Activated naive CD4-positive, alpha-beta T cell treated with anti-CD3 and anti-CD28 coated beads for 36 hours (primary cell): ENCODE results near the gene SSH3. TPM values are rescaled to one million over a fixed set of nuclear protein-coding genes. Genes with fewer than 3 reads are reported as not detected.

Experiments
- CTCF ChIA-PET: fragments of 350-600 bp; sonication (Branson Sonifier 250); formaldehyde crosslinking; loops from one replicate; lab custom pipeline; 2021; ENCODE audit warnings: antibody characterized with exemption; lab: Charles Lee
- DNase-seq: peaks from one replicate; pipeline ENCODE4 v3.0.0-alpha.2; 2020
- H3K27ac Mint-ChIP-seq: one replicate; pipeline ENCODE4 v1.8.0; 2021; ENCODE audit warnings: mild to moderate bottlenecking, mixed read lengths
- H3K27me3 Mint-ChIP-seq: one replicate; pipeline ENCODE4 v1.8.0; 2021; ENCODE audit warnings: low read depth, mixed read lengths
- H3K36me3 Mint-ChIP-seq: one replicate; pipeline ENCODE4 v1.8.0; 2021; ENCODE audit warnings: low read depth, mixed read lengths
- H3K4me1 Mint-ChIP-seq: one replicate; pipeline ENCODE4 v1.8.0; 2021; ENCODE audit warnings: low read depth, mixed read lengths
- H3K4me3 Mint-ChIP-seq: one replicate; pipeline ENCODE4 v1.8.0; 2021; ENCODE audit warnings: mild to moderate bottlenecking, moderate library complexity, mixed read lengths
- H3K9me3 Mint-ChIP-seq: one replicate; pipeline ENCODE4 v1.8.0; 2021; ENCODE audit warnings: mixed read lengths
- intact Hi-C: fragments of 100-400 bp; cut with micrococcal nuclease; formaldehyde crosslinking; loops from one replicate; pipeline ENCODE4 v1.15.1; 2023
- total RNA-seq, 2 experiments: library from RNA; stranded (reverse); gene quantifications; one replicate each; pipeline ENCODE4 v1.2.3, GENCODE V29; 2021

SSH3 gene
- total RNA-seq, 2 experiments from 2014 or later, result 4.1 to 5.4 TPM

DNA sequence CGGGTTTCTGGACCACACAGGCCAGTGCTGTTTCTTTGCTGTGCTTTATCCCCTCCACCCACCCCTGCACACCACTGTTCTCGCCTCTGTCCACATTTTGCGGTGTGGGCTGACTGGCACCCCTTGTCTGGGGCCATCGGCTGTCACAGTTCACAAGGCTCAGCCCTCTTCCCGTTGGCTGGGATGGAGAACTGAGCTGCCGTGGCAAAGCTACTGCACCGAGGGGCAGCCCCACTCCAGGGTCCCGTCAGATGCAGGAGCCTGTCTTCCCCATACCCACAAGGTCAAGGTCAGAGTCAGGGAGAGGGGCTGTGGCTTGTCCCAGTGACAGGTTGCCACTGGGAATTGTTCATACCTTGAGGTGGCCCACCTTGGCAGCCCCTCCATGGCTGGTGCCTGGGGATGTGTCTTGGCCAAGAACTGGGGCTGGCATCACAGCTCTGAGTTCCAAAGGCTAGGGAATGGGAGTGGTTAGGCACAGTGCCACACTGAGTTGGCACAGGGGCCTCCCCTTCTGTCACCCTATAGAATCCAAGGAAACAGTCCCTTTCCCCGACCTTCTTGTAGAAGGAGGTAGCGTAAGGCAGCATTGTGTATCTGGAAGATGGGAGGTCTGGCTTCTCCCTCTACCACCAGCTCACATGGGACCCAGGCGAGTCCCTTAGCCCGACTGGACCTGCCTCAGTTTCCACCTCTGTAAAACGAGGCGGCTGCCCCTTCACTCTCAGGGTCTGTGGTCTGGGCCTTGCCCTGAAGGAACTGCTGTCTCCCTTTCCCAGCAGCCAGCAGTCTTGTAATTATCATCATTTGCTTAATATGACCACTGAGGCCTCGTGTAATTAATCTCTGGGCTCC is 33.7 kb upstream of the SSH3 start:
- H3K27ac Mint-ChIP-seq, result peak overlapping the region; percentile 99
- H3K36me3 Mint-ChIP-seq, result peaks cover 59% of the 10 kb centered on the region
- no peaks in the 10 kb centered on the region for H3K9me3 Mint-ChIP-seq
- CTCF ChIA-PET, result interaction anchor here (0.7 to 4.1 kb wide), 8 partner anchors 8 to 82 kb away, joined by 3 to 25 read pairs (median 4); partner anchors contain the start of gene ANKRD13D
- peak overlapping the region; percentile 86 for H3K4me3 Mint-ChIP-seq
- H3K27me3 Mint-ChIP-seq, result no peaks in the 10 kb centered on the region
- peak; percentile 45 for DNase-seq
- intact Hi-C loops, result loop anchor here (5.0 kb wide), 2 partner anchors 133 to 238 kb away; partner anchors contain the start of genes CDK2AP2, PITPNM1, PPP1CA and TBC1D10C
- peaks cover 77% of the 10 kb centered on the region for H3K4me1 Mint-ChIP-seq

DNA sequence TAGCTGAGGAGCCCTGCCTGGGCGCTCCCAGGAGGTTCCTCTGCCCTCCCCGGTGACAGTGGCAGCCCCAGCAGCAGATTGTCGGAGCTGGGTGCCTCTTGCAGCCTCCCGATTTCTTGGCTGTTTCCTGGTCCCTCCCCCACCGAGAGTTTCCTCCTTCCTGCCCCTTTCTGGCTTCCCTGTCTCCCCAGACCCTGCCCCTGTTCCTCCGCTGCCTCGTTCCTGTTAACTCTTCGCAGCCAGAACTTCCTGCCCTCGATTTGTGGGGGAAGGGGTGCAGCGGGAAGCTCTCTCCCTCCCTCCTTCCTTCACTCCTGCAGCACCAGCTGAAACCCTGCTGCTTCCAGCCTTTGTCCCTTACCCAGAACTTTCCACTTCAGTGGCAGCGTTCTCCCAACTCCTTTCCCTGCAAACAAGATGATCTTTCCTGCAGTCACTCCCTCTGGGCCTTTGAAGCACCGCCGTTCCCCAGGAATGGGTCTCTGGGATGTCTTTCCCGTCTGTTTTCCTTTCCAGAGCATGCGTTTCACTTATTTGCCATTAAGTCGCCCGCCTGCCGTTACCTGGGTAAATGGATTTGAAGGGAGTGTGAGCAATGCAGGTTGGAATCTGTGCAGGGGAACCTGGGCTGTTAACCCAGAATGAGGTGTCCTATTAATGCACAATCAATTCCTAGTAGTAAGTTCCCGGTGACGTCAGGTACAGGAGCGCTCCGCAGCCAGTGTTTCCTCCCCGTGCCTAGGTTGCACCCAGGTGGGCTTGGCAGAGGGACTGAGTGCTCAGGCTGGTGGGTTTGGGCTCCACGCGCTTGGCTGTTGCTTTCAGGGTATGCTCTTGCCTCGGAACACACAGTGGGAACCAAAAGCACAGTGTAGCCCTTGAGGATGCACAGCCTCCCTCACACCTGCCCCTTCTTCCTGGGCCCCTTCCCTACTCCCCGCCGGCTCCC is 32.8 kb upstream of the SSH3 start:
- peak overlapping the region; percentile 99 for H3K27ac Mint-ChIP-seq
- CTCF ChIA-PET, result interaction anchor here (0.8 to 4.1 kb wide), 9 partner anchors 7 to 81 kb away, joined by 3 to 25 read pairs (median 8); partner anchors contain the start of gene ANKRD13D
- H3K36me3 Mint-ChIP-seq, result peaks cover 63% of the 10 kb centered on the region
- peak; percentile 51 for DNase-seq
- no peaks in the 10 kb centered on the region for H3K27me3 Mint-ChIP-seq
- intact Hi-C loops, result no loop called here
- no peaks in the 10 kb centered on the region for H3K9me3 Mint-ChIP-seq
- H3K4me1 Mint-ChIP-seq, result peaks cover 77% of the 10 kb centered on the region
- peak overlapping the region; percentile 86 for H3K4me3 Mint-ChIP-seq

DNA sequence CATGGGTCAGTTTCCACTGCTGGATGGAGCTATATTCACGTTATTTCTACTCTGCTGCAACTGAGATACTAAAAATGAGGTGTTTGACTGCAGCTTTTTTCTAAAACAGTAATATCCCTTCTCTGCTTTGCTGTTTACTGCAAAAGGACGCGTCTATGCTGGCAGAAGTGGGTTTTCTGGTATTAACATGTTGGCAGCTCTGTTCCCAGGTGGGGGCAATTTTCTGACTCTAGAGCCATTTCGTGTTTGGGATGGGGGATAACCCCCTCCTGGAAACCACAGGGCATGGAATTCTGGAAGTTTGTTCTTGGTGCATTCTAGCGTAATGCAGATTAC is 32.2 kb upstream of the SSH3 start:
- Mint-ChIP-seq H3K9me3 (no peaks in the 10 kb centered on the region), H3K36me3 (peaks cover 65% of the 10 kb centered on the region), H3K4me1 (peaks cover 77% of the 10 kb centered on the region), H3K27ac (peak overlapping the region; percentile 99), H3K4me3 (peak overlapping the region; percentile 86), H3K27me3 (no peaks in the 10 kb centered on the region)
- intact Hi-C loops, result no loop called here
- CTCF ChIA-PET, result interaction anchor here (1.1 to 4.1 kb wide), 6 partner anchors 9 to 81 kb away, joined by 4 to 25 read pairs (median 9); partner anchors contain the start of gene ANKRD13D
- DNase-seq, result no peak

DNA sequence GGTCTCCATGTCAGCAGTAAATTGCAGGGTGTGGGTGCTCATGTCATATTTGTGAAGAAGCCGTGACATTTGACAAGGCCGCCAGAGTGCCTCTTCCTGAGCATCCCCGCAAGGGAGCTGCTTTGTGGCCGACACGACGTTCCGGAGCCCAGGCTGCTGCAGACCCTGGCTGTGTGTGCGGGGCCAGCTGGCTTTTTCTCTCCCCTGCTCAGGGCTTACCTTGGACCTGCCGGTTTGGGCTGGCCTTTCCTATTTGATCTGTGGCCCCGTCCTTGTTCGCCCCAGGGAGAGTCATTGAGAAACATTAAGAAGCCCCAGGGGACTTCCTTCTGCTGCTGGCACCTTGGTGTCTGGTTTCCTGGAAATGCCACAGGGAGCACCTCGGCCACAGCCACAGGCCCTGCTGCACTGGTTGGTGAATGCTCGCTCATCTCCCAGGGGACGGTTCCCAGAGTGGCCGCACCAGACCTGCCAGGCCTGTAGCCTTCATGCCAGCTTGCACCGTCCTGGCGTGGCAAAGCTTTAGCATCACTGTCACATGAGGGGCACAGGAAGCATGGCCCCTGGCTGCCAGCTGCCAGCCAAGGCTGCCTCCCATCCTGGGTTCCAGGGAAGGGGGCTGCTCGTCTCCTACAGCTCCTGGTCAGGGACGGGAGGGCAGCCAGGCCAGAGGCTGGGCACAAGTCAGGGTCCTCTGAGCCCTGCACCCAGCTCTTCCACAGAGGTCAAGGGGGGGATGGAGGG is 31.6 kb upstream of the SSH3 start:
- Mint-ChIP-seq H3K4me1 (peaks cover 81% of the 10 kb centered on the region), H3K9me3 (no peaks in the 10 kb centered on the region), H3K4me3 (peak overlapping the region; percentile 86), H3K27me3 (no peaks in the 10 kb centered on the region), H3K27ac (peak overlapping the region; percentile 99), H3K36me3 (peaks cover 67% of the 10 kb centered on the region)
- CTCF ChIA-PET, result interaction anchor here (1.9 to 4.1 kb wide), 5 partner anchors 9 to 80 kb away, joined by 8 to 25 read pairs (median 10); partner anchors contain the start of gene ANKRD13D
- peak; percentile 89 for DNase-seq
- intact Hi-C loops, result no loop called here

DNA sequence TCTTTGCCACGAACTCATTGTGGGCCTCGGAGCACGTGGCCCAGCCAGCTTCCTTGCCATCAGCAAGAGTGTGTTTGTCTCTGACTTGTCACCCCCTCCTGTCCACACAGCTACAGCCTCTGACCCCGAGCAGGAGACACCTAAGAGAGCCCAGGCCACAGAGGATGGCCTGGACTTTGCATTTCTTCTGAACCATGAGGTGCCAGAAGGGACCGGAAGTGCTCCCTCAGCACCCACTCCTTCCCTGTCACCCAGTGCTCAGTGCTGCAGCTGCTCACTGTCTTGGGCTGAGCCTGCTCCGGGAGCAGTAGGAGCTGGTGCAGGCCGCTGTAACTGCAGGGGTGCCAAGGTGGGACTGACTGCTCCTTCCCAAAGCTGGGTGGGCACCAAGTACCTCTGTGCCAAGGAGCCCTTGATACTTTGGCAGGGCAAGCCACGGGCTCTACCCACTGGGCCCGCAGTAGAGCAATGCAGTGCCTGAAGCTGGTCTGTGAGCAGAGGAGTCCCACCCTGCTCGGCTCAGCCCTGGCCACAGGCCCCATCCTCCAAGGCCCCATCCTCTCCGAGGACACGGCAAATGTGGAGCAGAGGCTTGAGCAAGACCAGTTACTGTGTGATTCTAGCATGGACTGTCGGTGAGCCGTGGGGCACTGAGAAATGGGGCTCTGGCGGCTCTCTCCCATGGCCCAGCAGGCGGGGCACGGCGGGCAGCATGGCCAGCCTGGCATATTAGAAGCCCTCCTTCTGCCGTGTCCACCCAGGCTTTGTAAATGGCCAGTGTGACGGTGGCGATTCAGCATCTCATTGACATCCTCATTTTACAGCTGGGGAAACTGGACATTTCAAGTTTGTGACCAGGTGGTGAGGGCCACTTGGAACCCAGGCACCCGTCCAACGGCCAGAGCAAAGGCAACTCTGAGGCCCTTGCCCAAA is 30.7 kb upstream of the SSH3 start:
- Mint-ChIP-seq H3K27ac (peak overlapping the region; percentile 99), H3K36me3 (peaks cover 68% of the 10 kb centered on the region), H3K9me3 (no peaks in the 10 kb centered on the region), H3K27me3 (no peaks in the 10 kb centered on the region), H3K4me1 (peaks cover 83% of the 10 kb centered on the region), H3K4me3 (peak overlapping the region; percentile 86)
- DNase-seq, result peak; percentile 68
- CTCF ChIA-PET, result interaction anchor here (1.1 to 4.1 kb wide), 6 partner anchors 10 to 111 kb away, joined by 3 to 25 read pairs (median 9); partner anchors contain the start of gene ANKRD13D
- intact Hi-C loops, result no loop called here

DNA sequence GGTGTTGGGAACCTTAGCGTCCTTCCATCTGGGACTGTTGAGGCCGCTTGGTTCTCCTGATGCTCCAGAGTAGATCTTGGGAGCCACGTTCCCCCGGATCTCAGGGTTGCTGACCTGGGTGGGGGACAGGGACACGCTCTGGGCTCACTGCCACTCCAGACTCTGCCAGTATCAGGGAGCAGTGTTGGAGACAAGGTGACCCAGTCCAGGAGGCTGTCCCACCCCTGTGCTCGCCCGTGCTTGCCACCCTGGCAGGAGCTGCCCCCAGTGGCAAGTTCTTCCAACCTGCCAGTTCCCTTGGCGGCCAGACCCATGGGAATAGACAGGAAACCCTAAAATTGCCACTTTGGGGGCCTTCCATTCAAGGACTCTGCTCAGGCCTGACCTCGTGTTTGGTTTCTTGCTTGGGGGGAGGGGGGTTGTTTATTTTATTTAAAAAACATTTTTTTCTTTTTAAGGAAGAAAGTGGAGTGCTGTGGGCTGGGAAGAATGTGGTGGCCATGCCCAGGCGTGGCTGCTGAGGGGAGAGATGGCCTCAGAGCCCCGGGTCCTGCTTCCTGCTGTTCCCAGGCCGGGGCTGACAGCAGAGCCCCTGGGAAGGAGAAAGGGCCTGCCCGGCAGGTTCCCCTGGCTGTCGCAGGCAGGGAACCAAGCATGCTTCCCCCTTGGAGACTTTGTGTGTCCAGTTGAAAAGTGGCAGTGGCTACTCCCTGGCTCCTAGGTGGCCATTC is 29.9 kb upstream of the SSH3 start:
- no peaks in the 10 kb centered on the region for H3K27me3 Mint-ChIP-seq
- H3K27ac Mint-ChIP-seq, result peak overlapping the region; percentile 99
- intact Hi-C loops, result no loop called here
- peaks cover 87% of the 10 kb centered on the region for H3K4me1 Mint-ChIP-seq
- peak; percentile 12 for DNase-seq
- CTCF ChIA-PET, result interaction anchor here (1.1 to 4.1 kb wide), 2 partner anchors 16 to 110 kb away, joined by 3 to 25 read pairs; partner anchors contain the start of gene ANKRD13D
- peak overlapping the region; percentile 86 for H3K4me3 Mint-ChIP-seq
- no peaks in the 10 kb centered on the region for H3K9me3 Mint-ChIP-seq
- H3K36me3 Mint-ChIP-seq, result peaks cover 64% of the 10 kb centered on the region

DNA sequence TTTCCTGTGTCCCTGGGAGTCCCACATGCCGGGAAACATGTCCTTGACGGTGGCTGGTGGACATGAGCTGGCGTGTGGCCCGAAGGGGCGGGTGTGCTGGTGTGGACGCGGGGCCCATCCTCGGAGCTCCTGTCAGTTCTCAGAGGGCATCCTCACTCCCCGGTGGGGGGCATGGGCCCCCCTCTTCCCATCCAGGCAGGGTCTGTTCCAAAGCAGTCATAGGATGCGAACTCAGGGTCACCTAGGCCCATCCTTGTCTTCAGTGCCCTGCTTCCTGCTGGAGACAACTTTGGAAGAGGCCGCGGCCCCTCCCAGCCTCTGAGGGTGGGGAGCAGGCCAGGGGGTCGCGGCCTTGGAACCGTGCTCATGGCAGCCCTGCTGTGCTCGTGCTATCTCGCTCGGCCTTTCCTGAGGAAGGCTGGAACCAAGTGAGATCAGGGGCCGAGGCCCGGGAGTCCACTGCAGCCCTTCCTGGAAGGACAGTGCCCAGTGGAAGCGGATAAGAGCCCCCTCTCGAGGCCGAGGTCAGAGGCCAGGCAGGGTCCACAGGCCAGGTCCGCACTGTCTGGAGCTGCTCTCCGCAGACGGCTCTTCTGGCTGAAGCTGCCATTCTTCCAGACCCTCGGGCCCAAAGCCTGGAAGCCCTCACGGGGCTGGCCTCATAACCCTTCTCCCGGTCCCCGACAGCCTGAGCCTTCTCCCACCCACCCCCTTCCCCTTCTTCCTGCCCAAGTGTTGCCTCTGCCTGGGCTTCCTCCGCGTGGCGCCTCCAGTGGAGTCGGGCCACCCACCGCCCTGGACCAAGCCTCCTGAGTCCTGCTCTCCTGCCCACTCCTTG is 28.3 kb upstream of the SSH3 start:
- CTCF ChIA-PET, result interaction anchor here (1.4 kb wide), 1 partner anchor 13 kb away, joined by 3 read pairs; no protein-coding TSS in a partner anchor

DNA sequence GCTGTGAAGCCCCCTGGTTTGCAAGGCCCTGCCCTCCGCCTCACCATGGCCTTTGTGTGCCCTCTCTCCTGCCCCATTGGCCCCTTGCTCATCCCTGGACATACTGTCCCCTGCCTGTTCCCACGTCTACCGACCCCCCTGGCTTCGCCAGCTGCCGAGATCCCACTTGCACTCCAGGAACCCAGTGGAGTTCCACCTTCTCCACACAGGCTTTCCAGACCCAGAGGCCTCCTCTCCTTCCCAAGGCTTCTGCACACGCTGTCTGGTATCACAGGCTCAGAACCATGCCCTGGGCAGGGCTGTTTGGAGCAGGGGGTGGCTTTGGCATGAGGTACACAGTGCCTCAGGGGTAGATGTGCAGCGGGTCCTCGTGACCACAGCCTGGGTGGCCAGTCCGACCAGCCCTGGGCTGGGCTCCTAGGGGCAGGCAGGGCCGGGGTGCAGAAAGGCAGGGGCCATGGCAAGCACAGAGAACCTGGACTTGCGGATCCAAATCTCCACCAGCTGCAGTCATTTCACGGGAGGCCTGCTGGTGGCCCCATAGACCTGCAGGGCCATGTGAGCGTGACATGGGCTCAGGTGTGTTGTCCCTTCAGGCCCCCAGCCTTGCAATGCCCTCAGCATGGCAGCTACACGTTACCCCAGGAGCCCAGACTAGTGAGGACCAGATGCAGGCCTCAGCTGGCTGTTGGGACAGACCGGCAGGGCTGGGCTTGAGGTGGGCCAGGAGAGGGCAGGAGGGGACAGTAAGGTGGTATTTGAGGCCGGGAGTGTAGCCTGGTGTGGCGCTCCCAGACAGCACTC is 27.5 kb upstream of the SSH3 start:
- Mint-ChIP-seq H3K27me3 (no peaks in the 10 kb centered on the region), H3K36me3 (peaks cover 58% of the 10 kb centered on the region), H3K4me3 (peak overlapping the region; percentile 62), H3K9me3 (no peaks in the 10 kb centered on the region), H3K4me1 (peaks cover 82% of the 10 kb centered on the region), H3K27ac (peak overlapping the region; percentile 99)
- peak; percentile 49 for DNase-seq
- intact Hi-C loops, result loop anchor here (2.0 kb wide), 1 partner anchor 35 kb away; no protein-coding TSS in a partner anchor
- CTCF ChIA-PET, result no interaction called here

More for the DNA sequence above, 28.3 kb upstream of the SSH3 start:
- H3K4me1 Mint-ChIP-seq, result peaks cover 86% of the 10 kb centered on the region
- peak overlapping the region; percentile 62 for H3K4me3 Mint-ChIP-seq
- peaks cover 61% of the 10 kb centered on the region for H3K36me3 Mint-ChIP-seq
- no peaks in the 10 kb centered on the region for H3K9me3 Mint-ChIP-seq
- peak; percentile 27 for DNase-seq
- H3K27me3 Mint-ChIP-seq, result no peaks in the 10 kb centered on the region
- intact Hi-C loops, result no loop called here
- peak overlapping the region; percentile 99 for H3K27ac Mint-ChIP-seq

DNA sequence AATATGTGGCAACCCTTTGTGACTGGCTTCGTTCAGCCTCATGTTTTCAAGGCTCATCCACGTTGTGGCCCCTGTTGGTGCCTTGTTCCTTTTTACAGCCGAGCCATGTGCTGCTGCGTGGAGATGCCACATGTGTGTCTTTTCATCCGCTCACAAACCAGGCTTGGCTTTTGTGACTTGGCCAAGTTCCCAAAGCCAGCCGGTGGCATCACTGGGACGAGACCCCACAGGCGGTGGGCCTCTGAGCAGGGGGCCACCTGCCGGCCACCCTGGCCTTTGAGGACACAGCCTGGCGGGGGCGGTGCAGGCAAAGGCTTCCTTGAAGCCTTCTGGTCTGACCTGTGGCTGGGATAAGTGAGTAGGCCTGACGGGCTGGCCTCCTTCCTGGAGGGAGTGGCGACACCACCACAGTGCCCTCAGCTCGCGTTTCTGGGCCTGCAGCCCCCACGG is 26.5 kb upstream of the SSH3 start:
- intact Hi-C loops, result loop anchor here (1.0 to 2.0 kb wide), 4 partner anchors 9 to 40 kb away; no protein-coding TSS in a partner anchor
- H3K27ac Mint-ChIP-seq, result peak overlapping the region; percentile 99
- H3K4me1 Mint-ChIP-seq, result peaks cover 72% of the 10 kb centered on the region
- DNase-seq, result peak; percentile 60
- H3K36me3 Mint-ChIP-seq, result peaks cover 50% of the 10 kb centered on the region
- CTCF ChIA-PET, result interaction anchor here (1.2 to 2.8 kb wide), 5 partner anchors 9 to 40 kb away, joined by 6 to 13 read pairs (median 11); partner anchors contain the start of gene GRK2
- H3K4me3 Mint-ChIP-seq, result peak overlapping the region; percentile 73
- H3K27me3 Mint-ChIP-seq, result no peaks in the 10 kb centered on the region
- H3K9me3 Mint-ChIP-seq, result no peaks in the 10 kb centered on the region
